Measurements from ENCODE around the gene FURIN.
"Not testable (repeated sequence)": the region's sequence is repeated elsewhere in the genome, so short reads cannot be mapped to it uniquely, and the experiment has no call there.

Gene FURIN

GRCh38 chr15:90916461-90916860 lies 48.1 kb downstream of the FURIN start:
- no peak for DNase-seq (ENCODE audit: low read depth)

GRCh38 chr15:90917569-90917968 lies 49.2 kb downstream of the FURIN start:
- no peak for DNase-seq (ENCODE audit: low read depth)

- no peak for DNase-seq (ENCODE audit: low read depth)
These were observed 49.8 kb downstream of the FURIN start for GRCh38 chr15:90918034-90918788.

GRCh38 chr15:90918835-90919234 lies 50.4 kb downstream of the FURIN start:
- DNase-seq (ENCODE audit: low read depth), result no peak

- DNase-seq (ENCODE audit: low read depth), result no peak
These were observed 53.5 kb downstream of the FURIN start for GRCh38 chr15:90921887-90922286.

- DNase-seq (ENCODE audit: low read depth), result not testable (repeated sequence)
These were observed 54.4 kb downstream of the FURIN start for GRCh38 chr15:90922712-90923322.

- DNase-seq (ENCODE audit: low read depth), result no peak
These were observed 56.0 kb downstream of the FURIN start for GRCh38 chr15:90924375-90924774.

GRCh38 chr15:90926766-90927165 lies 58.4 kb downstream of the FURIN start:
- not testable (repeated sequence) for DNase-seq (ENCODE audit: low read depth)

- DNase-seq (ENCODE audit: low read depth), result not testable (repeated sequence)
These were observed 59.7 kb downstream of the FURIN start for GRCh38 chr15:90928106-90928505.

- DNase-seq (ENCODE audit: low read depth), result no peak
These were observed 61.0 kb downstream of the FURIN start for GRCh38 chr15:90929246-90930019.

GRCh38 chr15:90930861-90931574 lies 62.6 kb downstream of the FURIN start:
- no peak for DNase-seq (ENCODE audit: low read depth)

- no peak for DNase-seq (ENCODE audit: low read depth)
These were observed 63.1 kb downstream of the FURIN start for GRCh38 chr15:90931575-90931827.

- DNase-seq (ENCODE audit: low read depth), result no peak
These were observed 63.7 kb downstream of the FURIN start, which contains the start of gene HDDC3 for GRCh38 chr15:90931828-90932659. Gene HDDC3 (minus strand): TSS chr15:90932549. CDS start chr15:90932540, 9 bp downstream.

GRCh38 chr15:90932660-90932991 lies 64.2 kb downstream of the FURIN start:
- no peak for DNase-seq (ENCODE audit: low read depth)

Data from non-pigmented ciliary epithelial cell (primary cell).